Keratinocyte (primary cell): ENCODE data around the gene EGFL7. TPM values are rescaled to one million over a fixed set of nuclear protein-coding genes. Genes with fewer than 3 reads are reported as not detected.

Experiments used
- DNase-seq: peaks from one replicate; pipeline ENCODE4 v3.0.0-alpha.2; 2011; ENCODE audit warnings: low read depth, missing footprints, low spot score
- FAIRE-seq: peaks from 2 replicates; lab custom pipeline; 2011; peaks lifted over from hg19 to GRCh38; lab: Jason Lieb, UNC
- H2AFZ ChIP-seq: 2 replicates; pipeline ENCODE4 v1.6.0; 2012; ENCODE audit warnings: low read length, control low read depth, inconsistent platforms; ENCODE audit not compliant: control insufficient read depth
- H3K27ac ChIP-seq: 2 replicates; pipeline ENCODE4 v1.5.1; 2011; ENCODE audit warnings: low read length; ENCODE audit not compliant: control insufficient read depth, insufficient read depth
- H3K27me3 ChIP-seq: 3 replicates; pipeline ENCODE4 v1.6.0; 2011; ENCODE audit warnings: low read length; ENCODE audit not compliant: control insufficient read depth, insufficient read depth; ENCODE audit errors: extremely low read depth
- H3K36me3 ChIP-seq, 2 experiments: 2 replicates in 1 of 2; 3 replicates in 1 of 2; pipeline ENCODE4 v1.5.1; 2011; ENCODE audit warnings: low read length in 2 of 2, mild to moderate bottlenecking in 1 of 2; ENCODE audit not compliant: control insufficient read depth in 2 of 2, insufficient read depth in 2 of 2; ENCODE audit errors: extremely low read depth in 1 of 2
- H3K4me1 ChIP-seq: 3 replicates; pipeline ENCODE4 v1.5.1; 2011; ENCODE audit warnings: low read length; ENCODE audit not compliant: control insufficient read depth, insufficient read depth; ENCODE audit errors: extremely low read depth
- H3K4me2 ChIP-seq: 3 replicates; pipeline ENCODE4 v1.6.0; 2011; ENCODE audit warnings: low read depth, low read length; ENCODE audit not compliant: control insufficient read depth, insufficient read depth; ENCODE audit errors: extremely low read depth
- H3K4me3 ChIP-seq, 3 experiments: fragments of 200-600 bp in 1 of 3; sonication (generic) in 1 of 3; 2 replicates in 2 of 3; 3 replicates in 1 of 3; pipeline ENCODE4 v1.5.1; 2011 to 2016; ENCODE audit warnings: low read length in 3 of 3, mild to moderate bottlenecking in 3 of 3, control low read depth in 2 of 3, inconsistent platforms in 1 of 3, low read depth in 1 of 3, mixed read lengths in 1 of 3, mixed run types in 1 of 3, moderate library complexity in 1 of 3; ENCODE audit not compliant: control insufficient read depth in 2 of 3, insufficient read depth in 2 of 3; ENCODE audit errors: extremely low read depth in 1 of 3
- H3K79me2 ChIP-seq: 2 replicates; pipeline ENCODE4 v1.6.0; 2012; ENCODE audit warnings: low read length; ENCODE audit not compliant: control insufficient read depth, insufficient read depth
- H3K9ac ChIP-seq: 3 replicates; pipeline ENCODE4 v1.6.0; 2011; ENCODE audit warnings: low read length; ENCODE audit not compliant: control insufficient read depth, insufficient read depth; ENCODE audit errors: extremely low read depth
- H3K9me1 ChIP-seq: 3 replicates; pipeline ENCODE4 v1.6.0; 2011; ENCODE audit warnings: low read length; ENCODE audit not compliant: control insufficient read depth, insufficient read depth; ENCODE audit errors: extremely low read depth
- H3K9me3 ChIP-seq: 2 replicates; pipeline ENCODE4 v1.5.1; 2012; ENCODE audit warnings: low read depth, low read length; ENCODE audit not compliant: control insufficient read depth
- H4K20me1 ChIP-seq: 3 replicates; pipeline ENCODE4 v1.6.0; 2011; ENCODE audit warnings: low read length; ENCODE audit not compliant: control insufficient read depth, insufficient read depth; ENCODE audit errors: extremely low read depth
- CTCF ChIP-seq, 3 experiments: IDR thresholded peaks in 1 of 3; conservative IDR thresholded peaks in 1 of 3; optimal IDR thresholded peaks in 1 of 3; 2 replicates in 2 of 3; 3 replicates in 1 of 3; pipeline versions ENCODE3 to v1.5.1; 2011; ENCODE audit warnings: low read length in 3 of 3, mild to moderate bottlenecking in 3 of 3, moderate library complexity in 2 of 3, control low read depth in 1 of 3, inconsistent platforms in 1 of 3; ENCODE audit not compliant: insufficient read depth in 2 of 3; ENCODE audit errors: extremely low read depth in 1 of 3
- EZH2 ChIP-seq: IDR thresholded peaks from one replicate; pipeline ENCODE4 v1.6.1; 2012; ENCODE audit warnings: inconsistent platforms, mild to moderate bottlenecking, low read length, moderate library complexity
- dilution Hi-C: fragments of 300-500 bp; cut with MboI; formaldehyde crosslinking; loops from one replicate; pipeline ENCODE4 v1.7.0; 2020; ENCODE audit warnings: low sequenced_read_pairs; ENCODE audit not compliant: extremely low pct_ligation_motif_present
- polyA plus RNA-seq, 5 experiments: library from polyadenylated mRNA; depleted of rRNA in 3 of 5; stranded (reverse) in 3 of 5; stranded (forward) in 1 of 5; unstranded in 1 of 5; fragments of >200 nt; gene quantifications; 1 replicate in 1 of 5; 2 replicates in 3 of 5; 3 replicates in 1 of 5; pipeline versions ENCODE4 v1.2.1 to v1.2.3, GENCODE V29; 2011 to 2012; ENCODE audit warnings: missing spikeins in 2 of 5, low read depth in 1 of 5, low replicate concordance in 1 of 5

EGFL7 gene
- polyA plus RNA-seq, 1 donor (not counting 4 experiments of a cell fraction or from before 2014, with no cell fraction given), result 4.2 TPM

- Histone ChIP-seq H3K27ac (no peak overlapping the region), H4K20me1 (peaks cover 7% of the 10 kb centered on the region), H3K4me2 (no peak overlapping the region), H3K27me3 (no peaks in the 10 kb centered on the region), H3K4me1 (peaks cover 9% of the 10 kb centered on the region), H3K4me3 (no peak overlapping the region), H3K9me3 (no peaks in the 10 kb centered on the region), H3K79me2 (peaks cover under 1% of the 10 kb centered on the region), H2AFZ (no peak overlapping the region), H3K36me3 (peaks cover 6 to 15% of the 10 kb centered on the region in 2 experiments), H3K9me1 (no peaks in the 10 kb centered on the region), H3K9ac (no peak overlapping the region)
- DNase-seq, result no peak
- no peak for TF ChIP-seq EZH2
- no peak for TF ChIP-seq CTCF (optimal IDR thresholded peaks at IDR 0.05 in 1 of 3, IDR thresholded peaks at IDR 0.05 in 1 of 3, conservative IDR thresholded peaks at IDR 0.05 in 1 of 3; ENCODE audit: extremely low read depth in 1 of 3, insufficient read depth in 2 of 3, low read length in 3 of 3)
- dilution Hi-C loops, result no loop called here
- FAIRE-seq, result no peak
Measured at GRCh38 chr9:136678624-136679023, 15.9 kb downstream of the EGFL7 start.

- Histone ChIP-seq H3K27ac (no peak overlapping the region), H3K27me3 (no peaks in the 10 kb centered on the region), H3K36me3 (peaks cover 6 to 16% of the 10 kb centered on the region in 2 experiments), H3K4me3 (no peak overlapping the region), H3K9me1 (no peaks in the 10 kb centered on the region), H3K4me1 (peaks cover 9% of the 10 kb centered on the region), H4K20me1 (peaks cover 7% of the 10 kb centered on the region), H2AFZ (no peak overlapping the region), H3K9me3 (no peaks in the 10 kb centered on the region), H3K9ac (no peak overlapping the region), H3K79me2 (peaks cover 7% of the 10 kb centered on the region), H3K4me2 (no peak overlapping the region)
- TF ChIP-seq EZH2, result no peak
- dilution Hi-C loops, result no loop called here
- DNase-seq (no peak), FAIRE-seq (no peak)
Measured at GRCh38 chr9:136679431-136679941, 16.8 kb downstream of the EGFL7 start.

DNA sequence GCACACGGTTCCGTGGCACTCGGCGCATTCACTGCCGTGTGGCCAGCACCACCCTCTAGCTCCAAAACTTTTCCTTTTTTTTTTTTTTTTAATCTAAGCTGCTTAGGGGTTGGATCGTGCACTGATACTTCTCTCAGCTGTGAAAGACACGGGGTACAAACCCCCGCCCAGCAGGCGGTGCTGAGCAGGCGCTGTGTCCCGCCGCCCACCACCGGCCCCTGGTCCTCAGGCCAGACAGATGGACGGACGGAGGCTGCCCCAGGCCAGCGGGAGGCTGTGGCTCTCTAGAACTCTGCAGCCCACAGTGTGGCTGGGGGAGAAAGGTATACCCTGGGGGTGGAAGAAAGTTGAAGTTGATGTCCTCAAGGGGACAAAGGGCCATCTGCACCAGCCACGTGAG lies 18.3 kb downstream of the EGFL7 start:
- no peak overlapping the region for H3K9ac ChIP-seq
- no peak overlapping the region for H3K27ac ChIP-seq
- peaks cover 7% of the 10 kb centered on the region for H4K20me1 ChIP-seq
- TF ChIP-seq CTCF (optimal IDR thresholded peaks at IDR 0.05 in 1 of 3, IDR thresholded peaks at IDR 0.05 in 1 of 3, conservative IDR thresholded peaks at IDR 0.05 in 1 of 3; ENCODE audit: extremely low read depth in 1 of 3, insufficient read depth in 2 of 3, low read length in 3 of 3), result no peak
- no peak for TF ChIP-seq EZH2
- no peaks in the 10 kb centered on the region for H3K9me3 ChIP-seq
- H3K4me1 ChIP-seq, result peaks cover 14% of the 10 kb centered on the region
- H3K9me1 ChIP-seq, result no peaks in the 10 kb centered on the region
- H2AFZ ChIP-seq, result no peak overlapping the region
- DNase-seq (no peak), FAIRE-seq (no peak)
- H3K27me3 ChIP-seq, result no peaks in the 10 kb centered on the region
- no peak overlapping the region for H3K4me3 ChIP-seq
- dilution Hi-C loops, result no loop called here
- H3K4me2 ChIP-seq, result no peak overlapping the region
- H3K79me2 ChIP-seq, result peaks cover 15% of the 10 kb centered on the region
- peaks cover 5 to 10% of the 10 kb centered on the region in 2 experiments for H3K36me3 ChIP-seq
